ENCODE results near the gene TUBB2A. TPM values are rescaled to one million over a fixed set of nuclear protein-coding genes. Genes with fewer than 3 reads are reported as not detected.

The TUBB2A gene
- total RNA-seq, 2 donors from 2014 or later: 17.2 to 39.6 TPM

DNA sequence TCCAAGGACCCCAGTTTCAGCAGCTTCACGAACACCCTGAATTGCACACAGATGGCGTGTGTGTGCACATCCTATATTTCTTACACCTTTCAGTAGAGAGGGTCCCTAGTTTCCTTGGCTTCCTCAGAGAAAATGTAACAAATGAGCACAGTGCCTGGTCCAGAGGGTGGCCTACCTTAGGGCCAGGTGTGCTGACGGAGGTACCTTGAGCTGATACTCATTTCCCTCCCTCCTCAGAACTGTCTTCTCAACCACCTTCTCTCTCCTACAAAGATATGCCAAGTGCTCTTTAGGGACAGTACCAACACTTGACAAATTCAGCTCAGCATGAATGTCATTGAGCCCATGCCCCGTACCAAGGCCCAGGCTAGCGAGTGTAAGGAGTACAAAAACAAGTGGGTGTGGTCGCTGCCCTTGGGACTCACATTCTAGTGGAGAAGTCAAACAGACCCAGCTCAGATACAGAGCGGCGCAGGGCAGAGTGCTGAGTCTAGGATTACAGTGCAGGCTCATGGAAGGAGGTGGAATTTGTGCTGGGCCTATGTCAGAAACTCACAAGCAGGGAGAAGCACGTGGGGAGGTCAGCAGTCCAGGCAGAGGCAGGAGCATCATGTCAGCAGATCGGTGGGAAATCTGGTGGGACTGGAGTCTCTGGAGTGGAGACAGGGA lies 48.5 kb downstream of the TUBB2A start:
- Histone ChIP-seq H3K9me3 (no peaks in the 10 kb centered on the region), H3K36me3 (peaks cover 0 to 11% of the 10 kb centered on the region in 2 donors), H3K4me1 (replicated peaks) (no peaks in the 10 kb centered on the region), H3K27me3 (replicated peaks; ENCODE audit: insufficient read depth) (no peaks in the 10 kb centered on the region), H3K27ac (no peak overlapping the region), H3K4me3 (no peak overlapping the region)
- 92% methylated on average over 8 of the region's 10 CpGs for WGBS
- TF ChIP-seq, protein P1, sequence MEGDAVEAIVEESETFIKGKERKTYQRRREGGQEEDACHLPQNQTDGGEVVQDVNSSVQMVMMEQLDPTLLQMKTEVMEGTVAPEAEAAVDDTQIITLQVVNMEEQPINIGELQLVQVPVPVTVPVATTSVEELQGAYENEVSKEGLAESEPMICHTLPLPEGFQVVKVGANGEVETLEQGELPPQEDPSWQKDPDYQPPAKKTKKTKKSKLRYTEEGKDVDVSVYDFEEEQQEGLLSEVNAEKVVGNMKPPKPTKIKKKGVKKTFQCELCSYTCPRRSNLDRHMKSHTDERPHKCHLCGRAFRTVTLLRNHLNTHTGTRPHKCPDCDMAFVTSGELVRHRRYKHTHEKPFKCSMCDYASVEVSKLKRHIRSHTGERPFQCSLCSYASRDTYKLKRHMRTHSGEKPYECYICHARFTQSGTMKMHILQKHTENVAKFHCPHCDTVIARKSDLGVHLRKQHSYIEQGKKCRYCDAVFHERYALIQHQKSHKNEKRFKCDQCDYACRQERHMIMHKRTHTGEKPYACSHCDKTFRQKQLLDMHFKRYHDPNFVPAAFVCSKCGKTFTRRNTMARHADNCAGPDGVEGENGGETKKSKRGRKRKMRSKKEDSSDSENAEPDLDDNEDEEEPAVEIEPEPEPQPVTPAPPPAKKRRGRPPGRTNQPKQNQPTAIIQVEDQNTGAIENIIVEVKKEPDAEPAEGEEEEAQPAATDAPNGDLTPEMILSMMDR (IDR thresholded peaks at IDR 0.05): no peak
- TF ChIP-seq POLR2AphosphoS5 (IDR thresholded peaks at IDR 0.05) (no peak), POLR2A (IDR thresholded peaks at IDR 0.05) (no peak)
- intact Hi-C loops (cut with DNase I): no loop called here
- no peak for DNase-seq (ENCODE audit: low spot score)

Other genes with a start within 250 kb of the TUBB2A start
- gene SERPINB6, start 186.0 kb downstream of the TUBB2A start, total RNA-seq: 100 to 1,000 TPM; 155 to 202 TPM
- 10 to 100 TPM; 27.9 to 34.3 TPM for gene NQO2, start 157.7 kb downstream of the TUBB2A start, total RNA-seq
- 10 to 100 TPM; 21.3 to 23.0 TPM for gene RIPK1, start 89.0 kb downstream of the TUBB2A start, total RNA-seq
- gene BPHL, start 38.8 kb downstream of the TUBB2A start, total RNA-seq: 10 to 100 TPM; 16.5 to 17.7 TPM
- 1 to 10 TPM; 3.9 to 4.5 TPM for gene TUBB2B, start 70.1 kb upstream of the TUBB2A start, total RNA-seq
- 10 to 100 TPM; 20.8 to 30.1 TPM for gene PSMG4, start 101.4 kb upstream of the TUBB2A start, total RNA-seq

Measured in prostate gland (tissue), 2 donors.